Measurements from ENCODE around the gene ECE1. TPM values are rescaled to one million over a fixed set of nuclear protein-coding genes. Genes with fewer than 3 reads are reported as not detected.

ECE1 gene
- total and polyA plus RNA-seq, 2 of the 8 experiments (the other 6 are each of a cell fraction or from before 2014, with no cell fraction given) = 21.4 to 36.8 TPM

- Histone ChIP-seq H2BK12ac (ENCODE audit: low read depth, low read length) (peak overlapping the region; percentile 39; the same call in 1 of the 2 replicates), H3K23ac (ENCODE audit: insufficient read length) (no peak overlapping the region), H3K79me2 (ENCODE audit: control insufficient read depth in 1 of 2, insufficient read depth in 2 of 2, low read length in 2 of 2) (no peaks in the 10 kb centered on the region), H3K9ac (replicated peaks in 1 of 4; ENCODE audit: extremely low read depth in 1 of 4, low read depth in 3 of 4, low read length in 3 of 4) (no peak overlapping the region), H2BK15ac (ENCODE audit: low read length) (no peak overlapping the region), H3K56ac (replicated peaks; ENCODE audit: insufficient read length, low read depth, low read length) (no peak overlapping the region), H3K79me1 (ENCODE audit: low read depth, low read length) (no peaks in the 10 kb centered on the region), H3K9me3 (ENCODE audit: insufficient read depth in 2 of 2, low read depth in 1 of 2, low read length in 1 of 2) (no peaks in the 10 kb centered on the region), H2BK5ac (ENCODE audit: low read depth, low read length) (no peak overlapping the region), H2BK20ac (ENCODE audit: low read length) (no peak overlapping the region), H4K91ac (replicated peaks; ENCODE audit: insufficient read length, low read length) (no peak overlapping the region), H2AK5ac (ENCODE audit: low read depth, low read length) (no peak overlapping the region), H4K20me1 (replicated peaks in 1 of 2; ENCODE audit: control insufficient read depth in 1 of 2, insufficient read depth in 2 of 2, low read length in 2 of 2) (peaks cover 0 to 2% of the 10 kb centered on the region in 2 experiments), H3K4me2 (ENCODE audit: insufficient read depth in 1 of 2, low read depth in 2 of 2, low read length in 2 of 2) (no peak overlapping the region), H4K8ac (ENCODE audit: extremely low read depth, insufficient read depth, low read length) (no peak overlapping the region), H3K14ac (ENCODE audit: insufficient read length) (no peak overlapping the region), H2BK120ac (replicated peaks; ENCODE audit: low read depth, low read length) (no peak overlapping the region), H3K4me3 (ENCODE audit: extremely low read depth in 1 of 4, insufficient read depth in 2 of 4, low read depth in 3 of 4, low read length in 4 of 4) (no peak overlapping the region), H2AFZ (ENCODE audit: low read length) (no peak overlapping the region), H3K23me2 (ENCODE audit: low read depth, low read length) (no peaks in the 10 kb centered on the region), H3K18ac (ENCODE audit: extremely low read depth, low read length) (no peak overlapping the region), H3K27me3 (replicated peaks in 1 of 4; ENCODE audit: control insufficient read depth in 3 of 4, extremely low read depth in 1 of 4, insufficient read depth in 3 of 4, low read length in 3 of 4) (no peaks in the 10 kb centered on the region), H4K5ac (ENCODE audit: insufficient read length, low read depth, low read length) (no peak overlapping the region), H3K4ac (replicated peaks; ENCODE audit: insufficient read length, low read depth, low read length) (no peak overlapping the region), H3K4me1 (replicated peaks in 1 of 4; ENCODE audit: control insufficient read depth in 3 of 4, insufficient read depth in 4 of 4, low read length in 3 of 4) (peaks cover 0 to 8% (median 4%) of the 10 kb centered on the region in 4 experiments; a peak in 5 of 7 replicates), H3K36me3 (ENCODE audit: control insufficient read depth in 2 of 4, insufficient read depth in 4 of 4, low read length in 3 of 4) (0 out of 8 replicates have a peak, but pooled peaks cover 0 to 3% (median 0%) of the 10 kb centered on the region in 4 experiments), H3K27ac (ENCODE audit: low read depth, low read length) (no peak overlapping the region)
- WGBS, 2 experiments (ENCODE audit: extremely low coverage in 1 of 2, insufficient coverage in 1 of 2, insufficient read length in 1 of 2, insufficient replicate concordance in 2 of 2, low coverage in 1 of 2, low lambda C conversion rate in 2 of 2, missing lambda C conversion rate in 1 of 2) = 82% methylated on average over 26 of the region's 28 CpGs; no CpG with 5 or more reads in 1 of the 2 experiments
- no peak for FAIRE-seq
- no peak for DNase-seq (ENCODE audit: low read depth in 1 of 2, low spot score in 2 of 2)
- POLR2A ChIA-PET (ENCODE audit: partially characterized antibody) = interaction anchor here (0.6 to 1.4 kb wide), 6 partner anchors 10 to 430 kb away, joined by 3 to 4 read pairs (median 3); no protein-coding TSS in a partner anchor
- CTCF ChIA-PET (ENCODE audit: partially characterized antibody) = interaction anchor here (0.7 to 11.6 kb wide), 12 partner anchors 10 to 90 kb away, joined by 3 to 144 read pairs (median 3); no protein-coding TSS in a partner anchor
- TF ChIP-seq BCL11A (IDR thresholded peaks at IDR 0.05; ENCODE audit: low read depth in 2 of 2, low read length in 2 of 2) (no peak), SUZ12 (IDR thresholded peaks at IDR 0.05; ENCODE audit: low read length) (no peak), POU5F1 (IDR thresholded peaks at IDR 0.05; ENCODE audit: low read depth, low read length) (no peak), SP2 (IDR thresholded peaks at IDR 0.05; ENCODE audit: low read length) (no peak), ASH2L (IDR thresholded peaks at IDR 0.05; ENCODE audit: low read length) (no peak), GTF2F1 (IDR thresholded peaks at IDR 0.05; ENCODE audit: borderline replicate concordance, low read depth, low read length) (no peak), JUN (IDR thresholded peaks at IDR 0.05; ENCODE audit: low read depth, low read length) (no peak), EZH2 (IDR thresholded peaks at IDR 0.05; ENCODE audit: low read depth, low read length, severe bottlenecking) (no peak), TAF7 (optimal IDR thresholded peaks at IDR 0.05; ENCODE audit: borderline replicate concordance, low read depth, low read length) (no peak), KDM4A (IDR thresholded peaks at IDR 0.05; ENCODE audit: low read depth, low read length, severe bottlenecking) (no peak), RBBP5 (IDR thresholded peaks at IDR 0.05; ENCODE audit: borderline replicate concordance, low read depth, low read length) (no peak)
Measured at GRCh38 chr1:21278860-21279845, 11.1 kb downstream of the ECE1 start.
